ENCODE data around the gene NECAB2.

GRCh38 chr16:83968891-83969649 is 1.0 kb downstream of the NECAB2 start:
- no peak for TF ChIP-seq POLR2A (IDR thresholded peaks at IDR 0.05; ENCODE audit: low read length)
- no peak for TF ChIP-seq GATA1 (IDR thresholded peaks at IDR 0.05; ENCODE audit: low read depth, low read length)

Data from erythroblast (primary cell).